Renal cortex interstitium (tissue), 15 donors: ENCODE data around the gene GPR137C. TPM values are rescaled to one million over a fixed set of nuclear protein-coding genes. Genes with fewer than 3 reads are reported as not detected.
A peak's percentile ranks its signal among the peaks of the same experiment; 100 is the strongest.

Experiments
- DNase-seq, 11 donors: peaks; one replicate each; pipeline ENCODE4 v3.0.0-alpha.2; 2013; ENCODE audit warnings: low read depth in 9 of 11, low spot score in 4 of 11; ENCODE audit errors: extremely low read depth in 1 of 11
- long read RNA-seq, 16 experiments: transcript quantifications; one replicate each; lab custom pipeline, GENCODE V29; 2026
- polyA plus RNA-seq, 3 donors: library from polyadenylated mRNA; unstranded; fragments of 120-200 nt; gene quantifications; one replicate each; pipeline ENCODE4 v1.2.1, GENCODE V29; 2013; ENCODE audit not compliant: insufficient read length in 3 of 3

Gene GPR137C
- polyA plus RNA-seq = 1 to 10 TPM; 5.9 to 9.1 (median 8.2) TPM
- long read RNA-seq, donor 1, partial matches to known transcripts = 0 of 1 reads
- long read RNA-seq, donor 1, other reads (novel, unspliced or antisense) = 0 of 1 reads
- long read RNA-seq, donor 2 = 0 reads
- long read RNA-seq, donor 3, partial matches to known transcripts = 0 of 1 reads
- long read RNA-seq, donor 3, other reads (novel, unspliced or antisense) = 0 of 1 reads
- long read RNA-seq, donor 4 = 0 reads
- long read RNA-seq, donor 5 = 0 reads
- long read RNA-seq, donor 6, partial matches to known transcripts = 0 of 2 reads
- long read RNA-seq, donor 6, other reads (novel, unspliced or antisense) = 0 of 2 reads
- long read RNA-seq, donor 7, partial matches to known transcripts = 0 of 1 reads
- long read RNA-seq, donor 7, other reads (novel, unspliced or antisense) = 0 of 1 reads
- long read RNA-seq, donor 8 = 0 reads
- long read RNA-seq, donor 9 = 0 reads
- long read RNA-seq, donor 10, partial matches to known transcripts = 0 of 2 reads
- long read RNA-seq, donor 10, other reads (novel, unspliced or antisense) = 0 of 2 reads
- long read RNA-seq, donor 11, full-length matches to known transcripts = 3 of 3 reads
- long read RNA-seq, donor 11, partial matches to known transcripts = 0 of 3 reads
- long read RNA-seq, donor 11, other reads (novel, unspliced or antisense) = 0 of 3 reads
- long read RNA-seq, donor 12 = 0 reads
- long read RNA-seq, donor 13 = 0 reads
- long read RNA-seq, donor 14 = 0 reads
- long read RNA-seq, donor 15, partial matches to known transcripts = 0 of 1 reads
- long read RNA-seq, donor 15, other reads (novel, unspliced or antisense) = 0 of 1 reads
- long read RNA-seq, donor 16, partial matches to known transcripts = 5 of 6 reads
- long read RNA-seq, donor 16, other reads (novel, unspliced or antisense) = 0 of 6 reads

- peak; percentile 97 to 100 (median 100) for DNase-seq
Observed at GRCh38 chr14:52552063-52552988, at the start of gene GPR137C, which contains the start of gene TXNDC16. Gene GPR137C, plus strand, starts transcription at chr14:52552836. Its CDS starts 312 bp downstream, at chr14:52553148. Gene TXNDC16, minus strand, starts transcription at chr14:52552505. Its CDS starts 8,948 bp downstream, at chr14:52543557.

GRCh38 chr14:52513249-52513648 is 39.4 kb upstream of the GPR137C start:
- DNase-seq = no peak

- no peak for DNase-seq
Observed at GRCh38 chr14:52514046-52514811, 38.4 kb upstream of the GPR137C start.

- DNase-seq = no peak
Observed at GRCh38 chr14:52522033-52522432, 30.6 kb upstream of the GPR137C start.

- DNase-seq = no peak
Observed at GRCh38 chr14:52522581-52523345, 29.9 kb upstream of the GPR137C start.

GRCh38 chr14:52527052-52527451 is 25.6 kb upstream of the GPR137C start:
- no peak for DNase-seq

GRCh38 chr14:52531481-52531880 is 21.2 kb upstream of the GPR137C start:
- no peak for DNase-seq

- DNase-seq = no peak
Observed at GRCh38 chr14:52536269-52536668, 16.4 kb upstream of the GPR137C start.

- DNase-seq = no peak
Observed at GRCh38 chr14:52538623-52539022, 14.0 kb upstream of the GPR137C start.

GRCh38 chr14:52545584-52546317 is 6.9 kb upstream of the GPR137C start:
- DNase-seq = no peak

- no peak for DNase-seq
Observed at GRCh38 chr14:52546318-52546670, 6.3 kb upstream of the GPR137C start.

- no peak for DNase-seq
Observed at GRCh38 chr14:52547027-52547426, 5.6 kb upstream of the GPR137C start.

GRCh38 chr14:52547526-52547925 is 5.1 kb upstream of the GPR137C start:
- no peak for DNase-seq

GRCh38 chr14:52550661-52551060 is 2.0 kb upstream of the GPR137C start:
- no peak for DNase-seq

GRCh38 chr14:52551205-52551604 is 1.4 kb upstream of the GPR137C start:
- DNase-seq = peak in 1 of 11 donors; percentile 1

- DNase-seq = peak in 10 of 11 donors; percentile 4 to 48 (median 30)
Observed at GRCh38 chr14:52551696-52552062, 957 bp upstream of the GPR137C start.
